HepG2 (cell line): ENCODE results near the gene WLS. TPM values are rescaled to one million over a fixed set of nuclear protein-coding genes. Genes with fewer than 3 reads are reported as not detected.
A peak's percentile ranks its signal among the peaks of the same experiment; 100 is the strongest.

ENCODE experiments used
- ATAC-seq: fragments of 200-7000 bp; cut with Tn5 transposase; 3 replicates; pipeline ENCODE4 v1.9.1; 2020; ENCODE audit warnings: mild to moderate bottlenecking, moderate library complexity
- BruUV-seq: library from RNA; stranded (reverse); fragments of 400-500 nt; replicated peaks from 2 replicates; lab custom pipeline; 2021; lab: Mats Ljungman, UMichigan
- CTCF ChIA-PET: fragments of 300-600 bp; formaldehyde crosslinking; extraction: SDS; loops from one replicate; lab custom pipeline; 2021; ENCODE audit warnings: low total read pairs, inconsistent platforms, low intra/inter-chr PET ratio; lab: Yijun Ruan, JAX
- POLR2A ChIA-PET: fragments of 350-600 bp; sonication (Branson Sonifier 250); formaldehyde crosslinking; loops from one replicate; lab custom pipeline; 2020; ENCODE audit warnings: antibody characterized with exemption, inconsistent platforms; lab: Yijun Ruan, JAX
- DNase-seq: peaks from one replicate; pipeline ENCODE4 v3.0.0-alpha.2; 2015; ENCODE audit warnings: low spot score
- FAIRE-seq: peaks from 3 replicates; lab custom pipeline; 2011; peaks lifted over from hg19 to GRCh38; lab: Jason Lieb, UNC
- H2AFZ ChIP-seq: one replicate; pipeline ENCODE4 v1.6.1; 2011; ENCODE audit warnings: low read length, inconsistent platforms
- H3K27ac ChIP-seq: fragments of 300-600 bp; 3 replicates; pipeline ENCODE4 v1.8.0; 2011; ENCODE audit warnings: mixed run types, mild to moderate bottlenecking, mixed read lengths, low read length, inconsistent platforms; ENCODE audit not compliant: insufficient read depth; ENCODE audit errors: extremely low read length
- H3K27me3 ChIP-seq, 2 experiments: fragments of 200-600 bp in 1 of 2; 2 replicates in 1 of 2; 3 replicates in 1 of 2; pipeline versions ENCODE4 v1.6.0 to v1.8.0; 2011; ENCODE audit warnings: low read length in 2 of 2, mild to moderate bottlenecking in 2 of 2, moderate library complexity in 2 of 2, inconsistent platforms in 1 of 2; ENCODE audit not compliant: insufficient read depth in 2 of 2, control insufficient read depth in 1 of 2
- H3K36me3 ChIP-seq, 2 experiments: fragments of 200-600 bp in 1 of 2; replicated peaks in 1 of 2; 2 replicates in 1 of 2; 3 replicates in 1 of 2; pipeline versions ENCODE4 v1.5.1 to v1.8.0; 2011; ENCODE audit warnings: low read length in 2 of 2, inconsistent platforms in 1 of 2; ENCODE audit not compliant: insufficient read depth in 2 of 2, control insufficient read depth in 1 of 2
- H3K4me1 ChIP-seq: 2 replicates; pipeline ENCODE4 v1.5.1; 2012; ENCODE audit warnings: low read length, inconsistent platforms; ENCODE audit not compliant: insufficient read depth
- H3K4me2 ChIP-seq: 2 replicates; pipeline ENCODE4 v1.6.0; 2011; ENCODE audit warnings: low read depth, low read length, inconsistent platforms
- H3K4me3 ChIP-seq, 3 experiments: fragments of 200-600 bp in 1 of 3; sonication (generic), shearing (Covaris generic) in 1 of 3; replicated peaks in 1 of 3; 2 replicates each; pipeline ENCODE4 v1.5.1; 2011 to 2016; ENCODE audit warnings: low read length in 3 of 3, inconsistent platforms in 2 of 3, low read depth in 2 of 3, mild to moderate bottlenecking in 2 of 3, control low read depth in 1 of 3, mixed read lengths in 1 of 3; ENCODE audit not compliant: insufficient read depth in 1 of 3
- H3K79me2 ChIP-seq: one replicate; pipeline ENCODE4 v1.6.1; 2011; ENCODE audit warnings: low read length, inconsistent platforms; ENCODE audit not compliant: insufficient read depth
- H3K9ac ChIP-seq: 2 replicates; pipeline ENCODE4 v1.6.0; 2011; ENCODE audit warnings: mild to moderate bottlenecking, low read depth, low read length, inconsistent platforms; ENCODE audit not compliant: insufficient read depth
- H3K9me3 ChIP-seq: 2 replicates; pipeline ENCODE4 v1.5.1; 2012; ENCODE audit warnings: mild to moderate bottlenecking, low read length
- H4K20me1 ChIP-seq: 2 replicates; pipeline ENCODE4 v1.6.0; 2011; ENCODE audit warnings: inconsistent platforms, mild to moderate bottlenecking, low read length, moderate library complexity; ENCODE audit not compliant: insufficient read depth
- RBM39 ChIP-seq: fragments of 200-400 bp; formaldehyde crosslinking; IDR thresholded peaks from one replicate; pipeline ENCODE4 v1.6.1; 2018; ENCODE audit warnings: antibody characterized with exemption, mild to moderate bottlenecking, low read depth, low read length; ENCODE audit not compliant: poor library complexity, severe bottlenecking
- SMC3 ChIP-seq: IDR thresholded peaks from 2 replicates; pipeline ENCODE4 v1.6.1; 2011; ENCODE audit warnings: low read length, improper control_type of control experiment
- STAG1 ChIP-seq: sonication (generic); formaldehyde crosslinking; IDR thresholded peaks from 2 replicates; pipeline ENCODE4 v1.4.0; 2020; ENCODE audit warnings: missing genetic modification reagents
- TEAD3 ChIP-seq: optimal IDR thresholded peaks from 2 replicates; pipeline ENCODE3; 2016; ENCODE audit warnings: borderline replicate concordance
- WGBS: methylation state at CpG from one replicate; pipeline ENCODE4 v1.1.6; 2017; ENCODE audit warnings: low lambda C conversion rate; 5-methylcytosine and 5-hydroxymethylcytosine counted together
- in situ Hi-C: cut with HindIII; loops from 2 replicates; pipeline ENCODE4 v1.10.0; 2017; ENCODE audit warnings: low pct_unique_long_range_greater_than_20kb; ENCODE audit not compliant: extremely low pct_ligation_motif_present
- intact Hi-C: fragments of 100-400 bp; cut with micrococcal nuclease; formaldehyde crosslinking; loops from one replicate; pipeline ENCODE4 v1.10.0; 2022; ENCODE audit not compliant: unreplicated experiment
- polyA plus RNA-seq, 8 experiments: library from polyadenylated mRNA; depleted of rRNA in 3 of 8; stranded (reverse) in 7 of 8; unstranded in 1 of 8; fragments of >200 nt; fragmentation: Illumina TruSeq in 4 of 8; extraction: Trizol in 4 of 8; gene quantifications; 2 replicates each; pipeline versions ENCODE4 v1.2.1 to v1.2.3, GENCODE V29; 2011 to 2016; ENCODE audit warnings: low read depth in 4 of 8, missing spikeins in 1 of 8, mixed read lengths in 1 of 8; ENCODE audit not compliant: insufficient read depth in 1 of 8
- total RNA-seq, 5 experiments: library from RNA; depleted of rRNA; stranded (reverse); fragments of >200 nt; fragmentation: Illumina TruSeq; extraction: Trizol; gene quantifications; 2 replicates each; pipeline ENCODE4 v1.2.3, GENCODE V29; 2016; ENCODE audit warnings: low read depth in 1 of 5
- TF ChIP-seq, protein P1 (sequence below): sonication (generic); formaldehyde crosslinking; IDR thresholded peaks from 2 replicates; pipeline ENCODE4 v1.8.1; 2022; ENCODE audit warnings: mild to moderate bottlenecking, missing genetic modification reagents
- TF ChIP-seq, protein P2 (sequence below): sonication (generic); formaldehyde crosslinking; IDR thresholded peaks from 2 replicates; pipeline ENCODE4 v1.5.0; 2020; ENCODE audit warnings: mild to moderate bottlenecking, missing genetic modification reagents, moderate library complexity

WLS gene
- total and polyA plus RNA-seq, 2 of the 13 experiments (the other 11 are each of a cell fraction or from before 2014, with no cell fraction given), result not detected

DNA sequence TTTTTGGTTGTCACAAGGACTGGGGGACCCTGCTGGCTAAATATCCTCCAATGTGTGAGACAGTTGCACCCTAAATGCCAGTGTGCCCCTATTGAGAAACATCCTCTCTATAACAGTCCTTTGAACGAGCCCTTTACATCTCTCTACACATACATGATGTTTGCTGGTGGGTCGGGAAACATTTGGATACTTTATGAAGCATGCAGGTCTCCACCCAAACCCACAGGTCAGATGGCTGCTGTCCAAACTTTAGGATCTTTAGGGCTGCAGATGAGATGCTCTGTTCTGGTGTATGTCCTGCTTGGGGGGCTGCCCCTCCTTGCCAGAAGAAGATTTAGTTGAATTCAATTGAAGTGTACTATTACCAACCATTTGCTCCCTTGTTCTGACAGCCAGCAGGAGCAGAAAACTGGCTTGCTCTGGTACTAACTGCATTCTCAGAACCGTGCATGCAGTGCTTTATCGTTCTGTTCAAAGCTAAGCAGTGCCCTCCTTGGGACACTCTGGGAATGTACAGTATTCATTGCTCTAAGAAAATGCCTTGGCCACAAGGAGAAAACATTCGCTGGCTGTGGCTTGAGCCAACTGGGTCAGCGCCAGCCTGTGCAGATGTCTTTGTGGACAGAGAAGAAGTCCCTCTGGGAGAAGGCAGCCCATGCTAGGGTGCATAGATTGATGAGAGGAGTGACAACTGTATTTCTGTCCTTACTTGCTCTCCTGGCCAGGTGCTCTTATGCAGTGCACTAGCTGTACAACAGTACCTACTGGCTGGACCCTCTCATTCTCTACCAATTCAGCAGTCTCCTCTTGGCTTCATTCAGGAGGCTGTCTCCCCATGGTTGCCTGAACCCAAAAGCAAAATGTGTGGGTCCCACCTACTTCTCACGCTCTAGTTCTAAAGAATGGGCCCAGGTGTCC lies 120.5 kb downstream of the WLS start:
- Histone ChIP-seq H3K79me2 (no peaks in the 10 kb centered on the region), H3K4me1 (peaks cover 1% of the 10 kb centered on the region), H2AFZ (no peak overlapping the region), H3K4me2 (no peak overlapping the region), H3K9me3 (no peaks in the 10 kb centered on the region), H3K27ac (no peak overlapping the region), H3K4me3 (no peak overlapping the region), H4K20me1 (no peaks in the 10 kb centered on the region; the same call in 1 of the 2 replicates), H3K27me3 (no peaks in the 10 kb centered on the region; a peak in 1 of 5 replicates), H3K36me3 (no peaks in the 10 kb centered on the region), H3K9ac (no peak overlapping the region)
- intact Hi-C loops (loop anchor here (1.0 kb wide), 1 partner anchor 258 kb away; no protein-coding TSS in a partner anchor), in situ Hi-C loops (no loop called here)
- ATAC-seq (peak; percentile 93), DNase-seq (no peak), FAIRE-seq (no peak)
- TF ChIP-seq STAG1 (CRISPR knock-in tag), result peak; percentile 62
- TF ChIP-seq RBM39, result no peak
- TF ChIP-seq, protein P1, sequence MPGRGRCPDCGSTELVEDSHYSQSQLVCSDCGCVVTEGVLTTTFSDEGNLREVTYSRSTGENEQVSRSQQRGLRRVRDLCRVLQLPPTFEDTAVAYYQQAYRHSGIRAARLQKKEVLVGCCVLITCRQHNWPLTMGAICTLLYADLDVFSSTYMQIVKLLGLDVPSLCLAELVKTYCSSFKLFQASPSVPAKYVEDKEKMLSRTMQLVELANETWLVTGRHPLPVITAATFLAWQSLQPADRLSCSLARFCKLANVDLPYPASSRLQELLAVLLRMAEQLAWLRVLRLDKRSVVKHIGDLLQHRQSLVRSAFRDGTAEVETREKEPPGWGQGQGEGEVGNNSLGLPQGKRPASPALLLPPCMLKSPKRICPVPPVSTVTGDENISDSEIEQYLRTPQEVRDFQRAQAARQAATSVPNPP (CRISPR knock-in tag), result no peak
- TF ChIP-seq, protein P2, sequence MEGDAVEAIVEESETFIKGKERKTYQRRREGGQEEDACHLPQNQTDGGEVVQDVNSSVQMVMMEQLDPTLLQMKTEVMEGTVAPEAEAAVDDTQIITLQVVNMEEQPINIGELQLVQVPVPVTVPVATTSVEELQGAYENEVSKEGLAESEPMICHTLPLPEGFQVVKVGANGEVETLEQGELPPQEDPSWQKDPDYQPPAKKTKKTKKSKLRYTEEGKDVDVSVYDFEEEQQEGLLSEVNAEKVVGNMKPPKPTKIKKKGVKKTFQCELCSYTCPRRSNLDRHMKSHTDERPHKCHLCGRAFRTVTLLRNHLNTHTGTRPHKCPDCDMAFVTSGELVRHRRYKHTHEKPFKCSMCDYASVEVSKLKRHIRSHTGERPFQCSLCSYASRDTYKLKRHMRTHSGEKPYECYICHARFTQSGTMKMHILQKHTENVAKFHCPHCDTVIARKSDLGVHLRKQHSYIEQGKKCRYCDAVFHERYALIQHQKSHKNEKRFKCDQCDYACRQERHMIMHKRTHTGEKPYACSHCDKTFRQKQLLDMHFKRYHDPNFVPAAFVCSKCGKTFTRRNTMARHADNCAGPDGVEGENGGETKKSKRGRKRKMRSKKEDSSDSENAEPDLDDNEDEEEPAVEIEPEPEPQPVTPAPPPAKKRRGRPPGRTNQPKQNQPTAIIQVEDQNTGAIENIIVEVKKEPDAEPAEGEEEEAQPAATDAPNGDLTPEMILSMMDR (CRISPR knock-in tag), result peak; percentile 54
- peak; percentile 23; the same call in 1 of the 2 replicates for TF ChIP-seq SMC3
- TF ChIP-seq TEAD3 (CRISPR knock-in tag), result peak; percentile 24
- no TSS peak for BruUV-seq
- POLR2A ChIA-PET, result no interaction called here
- WGBS, result 0% methylated on average over 3 of the region's 7 CpGs
- CTCF ChIA-PET, result no interaction called here
